Neuronal stem cell (in vitro differentiated cells): Measurements from ENCODE around the gene TSHZ3.
A peak's percentile ranks its signal among the peaks of the same experiment; 100 is the strongest.

Experiments used
- DNase-seq: peaks from one replicate; pipeline ENCODE4 v3.0.0-alpha.2; 2013; ENCODE audit warnings: low spot score
- H2AFZ ChIP-seq: one replicate; pipeline ENCODE4 v1.6.1; 2013; ENCODE audit warnings: mild to moderate bottlenecking, low read length, inconsistent platforms
- H2AK5ac ChIP-seq: 2 replicates; pipeline ENCODE4 v1.6.1; 2013; ENCODE audit warnings: low read depth, mild to moderate bottlenecking, inconsistent platforms, low read length, moderate library complexity, mixed read lengths
- H2BK120ac ChIP-seq: 2 replicates; pipeline ENCODE4 v1.6.1; 2013; ENCODE audit warnings: low read depth, mild to moderate bottlenecking, inconsistent platforms, low read length, moderate library complexity, mixed read lengths
- H2BK12ac ChIP-seq: one replicate; pipeline ENCODE4 v1.6.1; 2013; ENCODE audit warnings: low read length, inconsistent platforms
- H2BK15ac ChIP-seq: 2 replicates; pipeline ENCODE4 v1.6.1; 2013; ENCODE audit warnings: mild to moderate bottlenecking, low read length, inconsistent platforms, mixed read lengths
- H2BK5ac ChIP-seq: one replicate; pipeline ENCODE4 v1.6.1; 2013; ENCODE audit warnings: inconsistent platforms, mild to moderate bottlenecking, low read length, moderate library complexity
- H3K14ac ChIP-seq: one replicate; pipeline ENCODE4 v1.6.1; 2013; ENCODE audit warnings: low read length, inconsistent platforms
- H3K18ac ChIP-seq: 2 replicates; pipeline ENCODE4 v1.6.1; 2013; ENCODE audit warnings: low read length, inconsistent platforms
- H3K23ac ChIP-seq: 2 replicates; pipeline ENCODE4 v1.6.1; 2013; ENCODE audit warnings: low read depth, mild to moderate bottlenecking, mixed read lengths, low read length, inconsistent platforms; ENCODE audit not compliant: poor library complexity
- H3K27ac ChIP-seq: replicated peaks from 3 replicates; pipeline ENCODE4 v1.5.1; 2013; ENCODE audit warnings: low read length, inconsistent platforms
- H3K27me3 ChIP-seq, 3 experiments: 2 replicates each; pipeline ENCODE4 v1.6.1; 2013; ENCODE audit warnings: low read length in 3 of 3, mild to moderate bottlenecking in 2 of 3, inconsistent platforms in 1 of 3, low read depth in 1 of 3, mixed read lengths in 1 of 3, moderate library complexity in 1 of 3; ENCODE audit not compliant: control insufficient read depth in 3 of 3, insufficient read depth in 3 of 3
- H3K36me3 ChIP-seq, 2 donors: replicated peaks in 1 of 2; 2 replicates each; pipeline ENCODE4 v1.6.1; 2013; ENCODE audit warnings: low read length in 2 of 2; ENCODE audit not compliant: control insufficient read depth in 2 of 2, insufficient read depth in 2 of 2
- H3K4ac ChIP-seq: 2 replicates; pipeline ENCODE4 v1.6.1; 2013; ENCODE audit warnings: inconsistent platforms, mild to moderate bottlenecking, low read length, moderate library complexity
- H3K4me1 ChIP-seq, 2 donors: 1 replicate in 1 of 2; 2 replicates in 1 of 2; pipeline ENCODE4 v1.6.1; 2013; ENCODE audit warnings: low read length in 2 of 2, low read depth in 1 of 2; ENCODE audit not compliant: control insufficient read depth in 2 of 2, insufficient read depth in 1 of 2
- H3K4me2 ChIP-seq: one replicate; pipeline ENCODE4 v1.6.1; 2013; ENCODE audit warnings: mild to moderate bottlenecking, low read length, inconsistent platforms; ENCODE audit not compliant: insufficient read depth, poor library complexity, severe bottlenecking
- H3K4me3 ChIP-seq, 2 donors: 2 replicates each; pipeline ENCODE4 v1.5.1; 2013; ENCODE audit warnings: low read length in 2 of 2, mild to moderate bottlenecking in 2 of 2, inconsistent platforms in 1 of 2, moderate library complexity in 1 of 2
- H3K79me1 ChIP-seq: one replicate; pipeline ENCODE4 v1.6.1; 2013; ENCODE audit warnings: low read depth, mild to moderate bottlenecking, inconsistent platforms, low read length, moderate library complexity
- H3K9ac ChIP-seq: one replicate; pipeline ENCODE4 v1.6.1; 2013; ENCODE audit warnings: mild to moderate bottlenecking, low read depth, low read length, inconsistent platforms; ENCODE audit not compliant: poor library complexity
- H3K9me3 ChIP-seq, 2 donors: replicated peaks in 1 of 2; 2 replicates each; pipeline versions ENCODE3 to v1.6.1; 2013; ENCODE audit warnings: low read length in 2 of 2, mild to moderate bottlenecking in 2 of 2, inconsistent platforms in 1 of 2, low read depth in 1 of 2, mixed read lengths in 1 of 2, moderate library complexity in 1 of 2; ENCODE audit not compliant: control insufficient read depth in 2 of 2, insufficient read depth in 1 of 2
- H4K8ac ChIP-seq: one replicate; pipeline ENCODE4 v1.6.1; 2013; ENCODE audit warnings: low read depth, mild to moderate bottlenecking, inconsistent platforms, low read length, moderate library complexity
- H4K91ac ChIP-seq: one replicate; pipeline ENCODE4 v1.6.1; 2013; ENCODE audit warnings: low read length, low read depth, mild to moderate bottlenecking, inconsistent platforms; ENCODE audit not compliant: poor library complexity
- WGBS, 2 donors: extraction: QIAGEN DNeasy Blood & Tissue Kit; methylation state at CpG; one replicate each; pipeline ENCODE4 v1.1.7; 2013; ENCODE audit warnings: missing lambda C conversion rate in 2 of 2, mixed read lengths in 1 of 2; ENCODE audit not compliant: insufficient read length in 2 of 2, insufficient replicate concordance in 1 of 2; ENCODE audit errors: extremely low coverage in 2 of 2; 5-methylcytosine and 5-hydroxymethylcytosine counted together

TSHZ3 gene

GRCh38 chr19:31256593-31256960 lies 92.7 kb downstream of the TSHZ3 start:
- no peaks in the 10 kb centered on the region for H3K9me3 ChIP-seq
- H4K91ac ChIP-seq, result no peak overlapping the region
- H3K4ac ChIP-seq, result no peak overlapping the region
- no peak for DNase-seq
- peaks cover 0 to 3% of the 10 kb centered on the region in 2 donors for H3K4me1 ChIP-seq
- H3K27ac ChIP-seq, result no peak overlapping the region
- no peak overlapping the region for H2AK5ac ChIP-seq
- peak overlapping the region; percentile 57 for H3K9ac ChIP-seq
- H2AFZ ChIP-seq, result no peak overlapping the region
- H2BK12ac ChIP-seq, result no peak overlapping the region
- peak overlapping the region in 1 of 2 donors; percentile 17 for H3K4me3 ChIP-seq
- no peak overlapping the region for H2BK120ac ChIP-seq
- H3K79me1 ChIP-seq, result no peaks in the 10 kb centered on the region
- H3K14ac ChIP-seq, result no peak overlapping the region
- no CpG with 5 or more reads among the region's 8 CpGs for WGBS, 2 donors
- H3K18ac ChIP-seq, result peak overlapping the region; percentile 72
- no peak overlapping the region for H2BK15ac ChIP-seq
- peak overlapping the region; percentile 17 for H3K23ac ChIP-seq
- H3K36me3 ChIP-seq, result no peaks in the 10 kb centered on the region
- no peak overlapping the region for H4K8ac ChIP-seq
- H3K4me2 ChIP-seq, result no peak overlapping the region
- H2BK5ac ChIP-seq, result no peak overlapping the region
- no peaks in the 10 kb centered on the region for H3K27me3 ChIP-seq

GRCh38 chr19:31255831-31256592 lies 93.2 kb downstream of the TSHZ3 start:
- Histone ChIP-seq H3K4me1 (peaks cover 0 to 3% of the 10 kb centered on the region in 2 donors), H3K4ac (no peak overlapping the region), H4K91ac (no peak overlapping the region), H3K27ac (no peak overlapping the region), H4K8ac (no peak overlapping the region), H2BK12ac (no peak overlapping the region), H2BK120ac (no peak overlapping the region), H3K79me1 (no peaks in the 10 kb centered on the region), H3K4me3 (no peak overlapping the region), H3K9ac (no peak overlapping the region), H3K23ac (no peak overlapping the region), H2BK5ac (no peak overlapping the region), H2AK5ac (no peak overlapping the region), H3K27me3 (no peaks in the 10 kb centered on the region), H3K14ac (no peak overlapping the region), H2AFZ (no peak overlapping the region), H3K36me3 (no peaks in the 10 kb centered on the region), H3K9me3 (no peaks in the 10 kb centered on the region), H3K18ac (peak overlapping the region; percentile 4), H2BK15ac (no peak overlapping the region), H3K4me2 (no peak overlapping the region)
- DNase-seq, result no peak
- no CpG with 5 or more reads among the region's 11 CpGs for WGBS, 2 donors

- Histone ChIP-seq H3K4me1 (peaks cover 0 to 3% of the 10 kb centered on the region in 2 donors), H3K27ac (no peak overlapping the region), H3K9me3 (no peaks in the 10 kb centered on the region), H3K4ac (no peak overlapping the region), H3K79me1 (no peaks in the 10 kb centered on the region), H3K23ac (no peak overlapping the region), H2BK120ac (no peak overlapping the region), H2BK15ac (no peak overlapping the region), H2BK5ac (no peak overlapping the region), H2BK12ac (no peak overlapping the region), H3K4me3 (no peak overlapping the region), H3K9ac (no peak overlapping the region), H3K14ac (no peak overlapping the region), H3K18ac (no peak overlapping the region), H4K8ac (no peak overlapping the region), H3K36me3 (no peaks in the 10 kb centered on the region), H4K91ac (no peak overlapping the region), H2AK5ac (no peak overlapping the region), H3K4me2 (no peak overlapping the region), H3K27me3 (no peaks in the 10 kb centered on the region), H2AFZ (no peak overlapping the region)
- no peak for DNase-seq
- WGBS, 2 donors, result no CpG with 5 or more reads among the region's 13 CpGs
Observed at GRCh38 chr19:31255174-31255799, 93.9 kb downstream of the TSHZ3 start.

GRCh38 chr19:31254611-31255010 lies 94.6 kb downstream of the TSHZ3 start:
- Histone ChIP-seq H3K27me3 (no peaks in the 10 kb centered on the region), H4K8ac (no peak overlapping the region), H4K91ac (no peak overlapping the region), H3K79me1 (no peaks in the 10 kb centered on the region), H2AFZ (no peak overlapping the region), H3K4me3 (no peak overlapping the region), H2BK12ac (no peak overlapping the region), H2BK5ac (no peak overlapping the region), H2BK15ac (no peak overlapping the region), H3K9me3 (no peaks in the 10 kb centered on the region), H2AK5ac (no peak overlapping the region), H3K36me3 (no peaks in the 10 kb centered on the region), H3K9ac (no peak overlapping the region), H3K27ac (no peak overlapping the region), H3K4me2 (no peak overlapping the region), H2BK120ac (no peak overlapping the region), H3K23ac (no peak overlapping the region), H3K4ac (no peak overlapping the region), H3K14ac (no peak overlapping the region), H3K18ac (no peak overlapping the region), H3K4me1 (peaks cover 0 to 3% of the 10 kb centered on the region in 2 donors)
- WGBS, 2 donors, result no CpG with 5 or more reads among the region's 4 CpGs
- no peak for DNase-seq
